Transverse colon (tissue), 4 donors: Measurements from ENCODE around the gene EYS. TPM values are rescaled to one million over a fixed set of nuclear protein-coding genes. Genes with fewer than 3 reads are reported as not detected.

Source experiments
- DNase-seq: peaks from one replicate; pipeline ENCODE4 v3.0.0-alpha.2; 2019
- H3K27ac ChIP-seq, 4 donors: fragments of 200-600 bp; sonication (generic); 2 replicates each; pipeline ENCODE4 v1.5.1; 2016 to 2018; ENCODE audit warnings: inconsistent platforms in 4 of 4
- H3K27me3 ChIP-seq: fragments of 200-600 bp; sonication (generic); 2 replicates; pipeline ENCODE4 v1.5.1; 2017; ENCODE audit warnings: inconsistent platforms
- H3K36me3 ChIP-seq, 4 donors: fragments of 200-600 bp; sonication (generic); 2 replicates each; pipeline ENCODE4 v1.5.1; 2017 to 2019; ENCODE audit warnings: inconsistent platforms in 4 of 4
- H3K4me1 ChIP-seq, 4 donors: fragments of 200-600 bp; sonication (generic); 2 replicates each; pipeline ENCODE4 v1.5.1; 2017 to 2020; ENCODE audit warnings: inconsistent platforms in 4 of 4
- H3K4me3 ChIP-seq, 4 donors: fragments of 200-600 bp; sonication (generic); 1 replicate in 1 of 4; 2 replicates in 3 of 4; pipeline versions ENCODE4 v1.5.1 to v1.6.1; 2017 to 2019; ENCODE audit warnings: inconsistent platforms in 4 of 4
- H3K9me3 ChIP-seq, 2 donors: fragments of 200-600 bp; sonication (generic); 2 replicates each; pipeline ENCODE4 v1.5.1; 2017 to 2019; ENCODE audit warnings: inconsistent platforms in 2 of 2
- CTCF ChIP-seq, 5 experiments: fragments of 200-600 bp in 3 of 5; fragments of 450-650 bp in 2 of 5; sonication (generic) in 3 of 5; IDR thresholded peaks; 1 replicate in 2 of 5; 2 replicates in 3 of 5; pipeline ENCODE4 v1.5.1; 2016 to 2017; ENCODE audit warnings: antibody characterized with exemption in 5 of 5, inconsistent platforms in 3 of 5, mild to moderate bottlenecking in 2 of 5, moderate library complexity in 1 of 5
- EP300 ChIP-seq: sonication (generic); formaldehyde crosslinking; IDR thresholded peaks from one replicate; pipeline ENCODE4 v1.6.1; 2017; ENCODE audit warnings: antibody characterized with exemption, low read depth
- POLR2A ChIP-seq: fragments of 450-650 bp; IDR thresholded peaks from one replicate; pipeline ENCODE4 v1.6.1; 2016; ENCODE audit warnings: antibody characterized with exemption, mild to moderate bottlenecking, moderate library complexity
- POLR2AphosphoS5 ChIP-seq, 3 donors: sonication (generic); formaldehyde crosslinking; IDR thresholded peaks; one replicate each; pipeline ENCODE4 v1.6.1; 2016; ENCODE audit warnings: antibody characterized with exemption in 3 of 3
- WGBS, 2 donors: methylation state at CpG; one replicate each; pipeline ENCODE4 v1.1.5; 2018; ENCODE audit warnings: low coverage in 1 of 2; 5-methylcytosine and 5-hydroxymethylcytosine counted together
- in situ Hi-C, 4 donors: fragments of 200-750 bp; cut with MboI; loops; one replicate each; pipeline versions ENCODE4 v1.15.0 to v1.15.1; 2017; ENCODE audit warnings: low sequenced_read_pairs in 3 of 4, low pct_ligation_motif_present in 1 of 4, low pct_unique_long_range_greater_than_20kb in 1 of 4
- intact Hi-C: fragments of 100-400 bp; cut with DNase I; formaldehyde crosslinking; loops from one replicate; pipeline ENCODE4 v1.15.1; 2023; ENCODE audit warnings: low total_unique reads
- total RNA-seq, 4 donors: library from RNA; depleted of rRNA; stranded (reverse); fragments of >200 nt; gene quantifications; one replicate each; pipeline ENCODE4 v1.1.0, GENCODE V29; 2016

EYS gene
- total RNA-seq, 4 donors from 2014 or later, result 0.41 TPM; not detected in 3

- peaks cover 0 to 10% of the 10 kb centered on the region in 2 donors for H3K9me3 ChIP-seq
- in situ Hi-C loops (loop anchor here (10.0 to 25.0 kb wide), 5 partner anchors 154 to 454 kb away; partner anchors contain the start of gene LGSN (in 1 of the 4)), intact Hi-C loops (loop anchor here (2.0 kb wide), 1 partner anchor 163 kb away; no protein-coding TSS in a partner anchor)
- peaks cover 11% of the 10 kb centered on the region for H3K27me3 ChIP-seq
- DNase-seq, result no peak
- no peak for TF ChIP-seq POLR2AphosphoS5 (IDR thresholded peaks at IDR 0.05)
- TF ChIP-seq POLR2A, result no peak
- TF ChIP-seq EP300, result no peak
- TF ChIP-seq CTCF (IDR thresholded peaks at IDR 0.05), result no peak
- H3K4me3 ChIP-seq, result no peak overlapping the region
- 69 to 79% methylated on average over 2 of the region's 2 CpGs for WGBS, 2 donors
- no peaks in the 10 kb centered on the region for H3K36me3 ChIP-seq
- no peaks in the 10 kb centered on the region for H3K4me1 ChIP-seq
- no peak overlapping the region for H3K27ac ChIP-seq
Observed at GRCh38 chr6:63765828-63766227, 1941.2 kb downstream of the EYS start.

- Histone ChIP-seq H3K36me3 (no peaks in the 10 kb centered on the region), H3K27ac (no peak overlapping the region), H3K4me1 (peaks cover 0 to 3% (median 0%) of the 10 kb centered on the region in 4 donors), H3K9me3 (peaks cover 0 to 10% of the 10 kb centered on the region in 2 donors), H3K4me3 (no peak overlapping the region), H3K27me3 (peaks cover 11% of the 10 kb centered on the region)
- DNase-seq, result no peak
- TF ChIP-seq CTCF (IDR thresholded peaks at IDR 0.05) (peak; percentile 62 to 78 (median 67)), EP300 (no peak), POLR2A (no peak)
- 23 to 25% methylated on average over 4 of the region's 4 CpGs for WGBS, 2 donors
- in situ Hi-C loops, result loop anchor here (5.0 to 25.0 kb wide), 6 partner anchors 152 to 452 kb away; partner anchors contain the start of gene LGSN (in 1 of the 4)
- intact Hi-C loops, result loop anchor here (1.0 kb wide), 1 partner anchor 166 kb away; no protein-coding TSS in a partner anchor
Observed at GRCh38 chr6:63764318-63764916, 1942.6 kb downstream of the EYS start.

GRCh38 chr6:63760199-63760598 lies 1946.8 kb downstream of the EYS start:
- DNase-seq, result no peak
- intact Hi-C loops, result no loop called here
- in situ Hi-C loops, result loop anchor here (5.0 to 25.0 kb wide), 6 partner anchors 148 to 448 kb away; partner anchors contain the start of gene LGSN (in 1 of the 4)
- Histone ChIP-seq H3K4me1 (peaks cover 0 to 3% (median 0%) of the 10 kb centered on the region in 4 donors), H3K27me3 (no peaks in the 10 kb centered on the region), H3K27ac (no peak overlapping the region), H3K36me3 (no peaks in the 10 kb centered on the region), H3K9me3 (peaks cover 6 to 13% of the 10 kb centered on the region in 2 donors), H3K4me3 (no peak overlapping the region)
- TF ChIP-seq POLR2A (no peak), EP300 (no peak), POLR2AphosphoS5 (IDR thresholded peaks at IDR 0.05) (no peak), CTCF (IDR thresholded peaks at IDR 0.05) (no peak)

GRCh38 chr6:63759605-63760105 lies 1947.4 kb downstream of the EYS start:
- intact Hi-C loops, result no loop called here

More at GRCh38 chr6:63759605-63760105, 1947.4 kb downstream of the EYS start:
- Histone ChIP-seq H3K36me3 (no peaks in the 10 kb centered on the region), H3K27me3 (no peaks in the 10 kb centered on the region), H3K9me3 (peaks cover 6 to 13% of the 10 kb centered on the region in 2 donors), H3K4me1 (peaks cover 0 to 3% (median 0%) of the 10 kb centered on the region in 4 donors), H3K27ac (no peak overlapping the region), H3K4me3 (no peak overlapping the region)
- in situ Hi-C loops, result loop anchor here (5.0 to 25.0 kb wide), 6 partner anchors 147 to 447 kb away; partner anchors contain the start of gene LGSN (in 1 of the 4)
- DNase-seq, result no peak
- TF ChIP-seq CTCF (IDR thresholded peaks at IDR 0.05) (no peak), POLR2A (no peak), POLR2AphosphoS5 (IDR thresholded peaks at IDR 0.05) (no peak), EP300 (no peak)
